ENCODE measurements around the gene PRPF19.
A peak's percentile ranks its signal among the peaks of the same experiment; 100 is the strongest.

PRPF19 gene

DNA sequence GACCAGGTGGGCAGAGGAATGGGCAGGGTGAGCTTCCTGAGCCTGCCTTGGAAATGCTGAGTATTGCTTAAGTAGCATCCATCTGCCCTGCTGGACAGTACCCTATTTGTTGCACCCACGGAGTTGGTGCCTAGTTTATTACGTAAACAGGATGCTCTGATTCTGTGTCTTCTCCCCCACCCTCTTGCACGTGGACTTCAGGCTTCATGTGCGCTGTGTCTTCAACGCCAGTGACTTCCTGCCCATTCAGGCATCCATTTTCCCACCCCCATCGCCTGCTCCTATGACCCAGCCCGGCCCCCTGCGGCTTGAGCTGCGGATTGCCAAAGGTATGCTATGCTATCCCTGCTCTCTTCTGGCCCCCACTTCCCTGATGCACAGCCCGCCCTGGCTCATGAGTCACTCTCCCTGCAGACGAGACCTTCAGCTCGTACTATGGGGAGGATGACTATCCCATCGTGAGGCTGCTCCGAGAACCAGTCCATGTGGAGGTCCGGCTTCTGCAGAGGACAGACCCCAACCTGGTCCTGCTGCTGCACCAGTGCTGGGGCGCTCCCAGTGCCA is 33.3 kb downstream of the PRPF19 start:
- DNase-seq (ENCODE audit: low read depth): peak; percentile 29

DNA sequence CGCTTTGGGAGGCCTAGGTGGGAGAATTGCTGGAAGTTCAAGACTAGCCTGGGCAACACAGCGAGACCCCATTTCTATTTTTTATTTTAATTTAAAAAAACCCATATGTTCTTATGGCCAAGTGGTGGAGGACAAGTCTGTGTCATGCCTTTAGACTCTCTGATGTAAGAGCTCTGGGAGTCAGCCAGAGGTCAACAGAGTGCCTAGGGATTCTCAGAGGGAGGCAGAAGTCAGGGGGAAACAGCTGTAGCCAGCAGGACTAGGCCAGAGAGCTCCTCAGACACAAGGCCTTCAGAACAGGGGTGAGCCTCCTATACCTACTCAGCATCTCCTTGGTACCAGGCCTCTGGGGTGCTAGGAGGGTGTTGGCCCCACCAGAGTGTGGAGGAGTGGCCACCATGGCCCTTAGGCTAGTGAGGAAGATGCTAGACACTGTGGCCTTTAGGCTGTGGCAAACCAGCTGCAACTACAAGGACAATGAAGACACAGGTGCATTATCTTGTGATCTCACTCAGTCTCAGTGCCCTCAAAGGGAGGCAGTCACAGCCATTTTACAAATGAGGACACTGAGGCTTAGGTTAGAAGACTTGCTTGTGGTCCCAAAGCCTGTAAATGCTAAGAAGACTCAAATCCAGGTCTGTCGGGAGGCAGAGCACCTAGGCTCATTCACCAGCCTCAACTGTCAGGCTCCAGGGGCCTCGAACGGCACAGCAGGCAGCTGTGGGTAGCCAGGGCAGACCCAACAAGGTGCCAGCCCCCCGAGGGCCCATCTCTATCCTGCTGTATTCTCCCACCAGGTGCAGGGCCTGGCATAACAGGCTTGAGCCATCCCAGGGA is 34.0 kb downstream of the PRPF19 start:
- peak; percentile 85 for DNase-seq (ENCODE audit: low read depth)

DNA sequence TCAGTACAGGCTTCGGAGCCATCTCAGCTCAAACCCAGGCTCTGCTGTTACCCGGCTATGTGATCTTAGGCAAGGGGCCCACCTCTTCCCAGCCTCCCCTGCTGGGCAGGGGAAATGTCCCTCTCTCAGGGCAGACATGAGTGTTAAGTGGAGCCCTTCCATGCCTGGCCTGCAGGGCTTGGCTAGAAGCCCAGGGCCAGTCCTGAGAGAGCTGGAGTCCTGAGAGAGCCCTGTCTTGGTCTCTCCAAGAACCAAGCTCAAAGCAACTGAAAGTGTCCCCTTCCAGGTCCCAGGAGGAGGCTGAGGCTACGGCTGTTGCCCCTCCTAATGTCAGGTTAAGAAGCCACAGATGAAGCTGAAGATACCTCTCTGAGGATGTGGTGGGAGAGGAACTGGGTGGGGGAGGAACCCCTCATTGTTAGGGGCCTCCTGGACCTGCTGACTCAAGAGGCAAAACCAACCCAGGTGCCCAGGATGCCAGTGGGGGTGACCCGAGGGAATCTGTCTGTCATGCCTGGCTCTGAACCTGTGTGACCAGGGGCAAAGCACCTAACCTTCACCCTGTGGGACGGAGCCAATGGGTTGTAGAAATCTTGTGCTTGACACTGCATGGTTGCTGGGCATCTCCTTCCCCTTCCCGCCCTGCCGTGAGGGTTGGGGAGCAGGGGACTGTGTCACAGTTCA is 34.9 kb downstream of the PRPF19 start:
- DNase-seq (ENCODE audit: low read depth): peak; percentile 22

DNA sequence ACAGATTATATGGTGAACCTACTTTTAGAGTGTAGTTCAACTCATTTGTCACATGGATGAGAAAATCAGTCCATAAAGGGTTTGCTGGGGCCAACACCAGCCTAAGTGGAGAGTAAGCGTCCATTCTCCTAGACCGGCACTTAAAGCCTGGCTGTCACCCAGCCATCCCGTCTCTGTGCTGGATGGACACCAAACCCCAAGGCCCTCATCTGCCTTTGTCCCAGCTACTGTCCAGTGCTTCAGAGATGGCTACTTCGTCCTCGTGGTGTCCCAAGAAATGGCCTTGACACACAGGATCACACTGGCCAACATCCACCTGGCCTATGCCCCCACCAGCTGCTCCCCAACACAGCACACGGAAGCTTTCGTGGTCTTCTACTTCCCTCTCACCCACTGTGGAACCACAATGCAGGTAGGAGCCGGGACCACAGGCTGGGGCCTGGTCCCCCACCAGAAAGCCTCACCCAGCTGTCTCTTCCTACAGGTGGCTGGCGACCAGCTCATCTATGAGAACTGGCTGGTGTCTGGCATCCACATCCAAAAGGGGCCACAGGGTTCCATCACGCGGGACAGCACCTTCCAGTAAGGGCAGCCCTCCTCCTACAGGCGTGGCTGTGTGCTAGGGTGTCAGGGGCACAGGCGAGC is 35.5 kb downstream of the PRPF19 start:
- DNase-seq (ENCODE audit: low read depth): no peak

DNA sequence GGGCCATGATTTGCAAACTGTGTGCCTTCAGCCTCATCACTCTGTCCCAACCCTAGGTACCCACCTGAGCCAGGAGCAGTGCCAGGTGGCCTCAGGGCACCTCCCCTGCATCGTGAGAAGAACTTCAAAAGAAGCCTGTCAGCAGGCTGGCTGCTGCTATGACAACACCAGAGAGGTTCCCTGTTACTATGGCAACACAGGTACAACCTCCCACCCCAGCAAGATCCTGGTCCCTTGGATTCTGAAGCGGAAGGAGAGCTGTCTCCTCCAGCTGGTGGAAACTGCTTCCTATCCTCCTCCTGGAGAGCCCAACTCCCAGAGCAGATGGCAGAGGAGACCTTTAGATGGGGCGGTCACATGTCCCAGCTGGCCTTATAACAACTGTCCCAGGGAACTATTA is 36.1 kb downstream of the PRPF19 start:
- DNase-seq (ENCODE audit: low read depth): no peak

DNA sequence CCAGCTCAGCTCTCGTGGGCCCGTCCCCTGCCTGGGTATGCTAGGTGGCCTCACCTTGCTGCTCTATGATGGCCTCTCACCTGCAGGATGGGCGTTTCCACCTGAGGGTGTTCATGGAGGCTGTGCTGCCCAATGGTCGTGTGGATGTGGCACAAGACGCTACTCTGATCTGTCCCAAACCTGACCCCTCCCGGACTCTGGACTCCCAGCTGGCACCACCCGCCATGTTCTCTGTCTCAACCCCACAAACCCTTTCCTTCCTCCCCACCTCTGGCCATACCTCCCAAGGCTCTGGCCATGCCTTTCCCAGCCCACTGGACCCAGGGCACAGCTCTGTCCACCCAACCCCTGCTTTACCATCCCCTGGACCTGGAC is 36.9 kb downstream of the PRPF19 start:
- no peak for DNase-seq (ENCODE audit: low read depth)

DNA sequence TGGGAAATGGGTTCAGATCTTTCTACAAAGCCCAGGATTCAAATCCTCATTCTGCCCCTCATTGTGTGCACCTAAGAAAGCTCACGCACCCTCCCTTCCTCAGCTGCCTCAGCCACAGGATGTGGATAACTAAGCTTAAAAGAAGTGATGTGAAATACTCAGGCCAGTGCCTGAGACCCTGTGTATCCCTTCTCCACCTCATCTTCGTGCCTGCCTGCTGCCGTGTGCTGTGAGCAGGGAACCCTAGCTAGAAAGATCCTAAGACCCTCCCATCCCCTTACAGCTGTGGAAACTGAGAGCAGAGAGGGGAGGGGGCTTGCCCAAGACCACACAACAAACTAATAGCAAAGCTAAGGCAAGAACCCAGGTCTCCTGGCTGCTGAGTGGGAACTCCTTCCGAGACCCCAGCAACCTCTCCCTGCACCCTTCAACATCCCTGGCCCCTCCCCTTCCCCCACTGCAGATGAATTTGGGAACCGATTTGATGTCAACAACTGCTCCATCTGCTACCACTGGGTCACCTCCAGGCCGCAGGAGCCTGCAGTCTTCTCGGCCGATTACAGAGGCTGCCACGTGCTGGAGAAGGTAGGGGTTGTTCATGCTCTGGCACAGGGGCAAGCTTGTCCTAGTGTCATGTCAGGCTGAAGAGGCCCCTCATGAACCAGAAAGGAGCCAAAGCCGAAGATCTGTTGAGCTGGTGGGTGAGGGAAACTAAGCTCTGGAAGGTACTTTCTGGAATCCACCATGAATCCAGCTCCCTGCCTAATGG is 37.5 kb downstream of the PRPF19 start:
- DNase-seq (ENCODE audit: low read depth): no peak

DNA sequence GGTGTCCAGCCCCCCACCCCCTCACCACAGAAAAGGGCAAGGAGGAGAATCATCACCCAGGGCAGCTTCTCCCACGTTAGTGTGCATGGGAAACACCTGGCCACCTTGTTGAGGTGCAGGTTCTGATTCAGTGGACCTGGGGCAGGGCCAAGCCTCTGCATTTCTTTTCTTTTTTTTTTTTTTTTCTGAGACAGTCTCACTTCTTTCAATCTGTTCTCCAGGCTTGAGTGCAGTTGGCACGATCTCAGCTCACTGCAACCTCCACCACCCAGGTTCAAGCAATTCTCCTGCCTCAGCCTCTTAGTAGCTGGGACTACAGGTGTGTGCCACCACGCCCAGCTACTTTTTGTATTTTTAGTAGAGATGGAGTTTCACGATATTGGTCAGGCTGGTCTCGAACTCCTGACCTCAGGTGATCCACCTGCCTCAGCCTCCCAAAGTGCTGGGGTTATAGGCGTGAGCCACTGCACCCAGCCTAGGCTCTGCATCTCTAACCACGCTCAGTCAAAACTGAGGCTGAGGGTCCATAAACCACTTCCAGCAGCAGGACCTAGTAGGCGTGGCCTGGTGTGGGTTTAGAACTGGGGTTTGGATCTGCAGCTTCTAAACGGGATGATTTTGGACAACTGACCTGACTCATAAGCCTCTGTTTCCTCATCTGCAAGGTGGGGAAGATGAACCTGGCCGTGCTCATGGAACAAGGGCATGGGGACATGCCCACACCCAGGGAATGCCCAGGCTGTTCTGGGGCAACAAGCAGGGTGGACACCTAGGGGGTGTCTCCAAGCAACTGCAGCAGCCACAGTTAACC is 38.3 kb downstream of the PRPF19 start:
- no peak for DNase-seq (ENCODE audit: low read depth)

DNA sequence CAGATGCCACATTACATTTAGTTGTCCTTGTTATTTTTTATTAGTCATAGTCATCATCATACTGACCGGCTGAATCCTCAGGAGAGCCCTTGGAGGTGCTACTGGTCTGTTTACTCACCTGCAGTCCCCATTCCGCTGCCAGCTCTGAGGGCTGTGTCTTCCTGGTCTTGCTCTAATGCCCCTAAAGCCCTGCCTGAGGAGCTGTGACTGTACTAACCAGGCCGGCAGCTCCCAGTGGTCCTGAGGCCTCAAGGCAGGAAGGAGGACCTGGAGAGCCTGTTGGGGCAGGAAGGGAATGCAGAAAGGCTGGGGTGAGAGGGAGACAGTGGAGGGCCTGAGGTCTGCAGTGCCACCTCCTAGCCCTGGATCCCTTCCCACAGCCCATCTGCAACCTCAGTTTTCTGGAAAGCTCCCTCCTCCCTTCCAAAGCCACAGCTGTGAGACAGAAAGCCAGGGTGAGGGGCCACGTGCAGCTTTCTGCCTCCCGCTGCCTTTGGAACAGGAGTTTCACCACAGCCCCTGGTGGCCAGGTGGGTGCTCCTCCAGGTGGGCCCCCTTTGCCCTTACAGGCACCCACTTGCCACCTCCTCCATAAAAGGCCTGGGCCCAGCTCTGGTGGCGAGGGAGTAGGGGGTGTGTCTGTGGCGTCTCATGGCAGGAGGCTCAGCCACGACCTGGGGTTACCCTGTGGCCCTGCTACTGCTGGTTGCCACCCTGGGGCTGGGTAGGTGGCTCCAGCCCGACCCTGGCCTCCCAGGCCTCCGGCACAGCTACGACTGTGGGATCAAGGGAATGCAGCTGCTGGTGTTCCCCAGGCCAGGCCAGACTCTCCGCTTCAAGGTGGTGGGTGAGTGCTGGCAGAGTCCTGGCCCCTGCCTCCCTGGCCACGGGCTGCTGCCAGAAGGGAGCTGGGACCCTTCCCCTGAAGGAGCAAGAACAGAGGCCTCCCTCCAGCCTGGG is 39.2 kb downstream of the PRPF19 start, which contains the start of gene ZP1:
Gene ZP1 (plus strand): TSS at position 632 of the 960 bp plus-strand sequence. CDS start 20 bp downstream, at position 652.
- DNase-seq (ENCODE audit: low read depth): no peak

DNA sequence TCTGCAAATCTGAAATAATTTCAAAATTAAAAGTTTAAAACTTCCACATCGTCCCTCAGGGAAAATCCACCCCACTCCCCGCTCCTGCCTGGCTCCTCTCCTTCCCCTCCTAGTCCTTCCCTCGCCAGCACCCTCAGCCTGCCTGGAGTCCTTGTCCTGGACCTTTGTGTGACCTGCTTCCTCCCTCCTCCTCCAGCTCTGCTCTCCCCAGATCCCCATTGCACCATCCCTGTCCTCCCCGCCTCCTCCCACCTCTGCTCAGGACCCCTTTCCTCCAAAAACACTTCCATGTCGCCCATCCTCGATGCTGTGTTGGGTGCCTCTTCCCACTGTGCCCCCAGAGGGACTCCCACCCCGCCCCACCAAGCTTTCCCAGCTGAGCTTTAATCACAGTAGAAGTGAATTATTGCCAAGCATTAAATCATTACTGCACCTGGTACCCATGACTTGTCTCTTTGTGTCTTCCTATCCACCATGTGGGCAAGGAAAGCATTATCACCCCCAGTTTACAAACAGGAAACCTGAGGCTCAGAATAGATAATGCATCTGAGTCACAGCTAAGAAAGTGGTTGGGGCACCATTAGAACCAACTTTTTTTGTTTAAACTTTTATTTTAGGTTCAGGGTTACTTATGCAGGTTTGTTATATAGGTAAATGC is 41.4 kb downstream of the PRPF19 start:
- no peak for DNase-seq (ENCODE audit: low read depth)

DNA sequence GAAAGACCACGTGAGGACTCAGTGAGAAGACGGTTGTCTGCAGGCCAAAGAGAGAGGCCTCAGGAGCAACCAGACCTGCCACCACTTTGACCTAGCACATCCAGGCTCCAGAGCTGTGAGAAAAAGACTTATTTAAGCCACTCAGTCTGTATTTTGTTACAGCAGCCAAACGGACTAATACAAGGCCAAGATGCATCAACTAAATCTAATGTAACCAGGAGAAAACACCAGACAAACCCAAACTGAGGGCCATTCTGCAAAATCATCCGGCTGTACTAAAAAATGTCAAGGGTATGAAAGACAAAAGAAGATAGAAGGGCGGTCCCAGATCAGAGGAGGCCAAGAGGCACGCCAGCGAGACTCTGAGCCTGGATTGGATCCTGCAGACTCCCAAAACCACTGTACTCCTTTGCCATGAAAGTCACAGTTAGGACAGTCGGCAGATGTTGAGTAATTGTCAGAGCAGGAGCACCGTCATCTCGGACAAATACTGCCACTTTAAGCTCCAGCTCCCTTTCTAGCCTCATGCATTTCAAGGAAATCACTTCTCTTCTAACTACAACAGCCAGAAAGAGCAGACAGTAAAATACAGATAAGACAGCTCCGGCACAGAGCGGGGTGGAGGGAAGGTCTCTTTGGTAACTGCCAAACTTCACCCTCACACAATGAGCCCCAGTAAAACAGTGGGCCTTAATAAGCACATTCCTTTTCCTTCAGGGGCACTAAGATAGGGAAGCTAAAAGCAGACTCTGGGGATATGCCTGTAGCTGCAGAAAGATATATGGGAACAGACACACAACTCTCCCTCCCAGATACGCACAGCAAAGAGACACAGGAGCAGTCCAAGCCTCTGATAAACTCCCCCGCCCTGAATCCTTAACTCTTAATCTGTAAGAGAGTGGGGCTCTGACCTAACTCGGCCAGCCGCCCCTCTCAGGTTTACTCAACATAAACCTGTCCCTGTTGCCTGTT is 42.5 kb downstream of the PRPF19 start:
- DNase-seq (ENCODE audit: low read depth): no peak

DNA sequence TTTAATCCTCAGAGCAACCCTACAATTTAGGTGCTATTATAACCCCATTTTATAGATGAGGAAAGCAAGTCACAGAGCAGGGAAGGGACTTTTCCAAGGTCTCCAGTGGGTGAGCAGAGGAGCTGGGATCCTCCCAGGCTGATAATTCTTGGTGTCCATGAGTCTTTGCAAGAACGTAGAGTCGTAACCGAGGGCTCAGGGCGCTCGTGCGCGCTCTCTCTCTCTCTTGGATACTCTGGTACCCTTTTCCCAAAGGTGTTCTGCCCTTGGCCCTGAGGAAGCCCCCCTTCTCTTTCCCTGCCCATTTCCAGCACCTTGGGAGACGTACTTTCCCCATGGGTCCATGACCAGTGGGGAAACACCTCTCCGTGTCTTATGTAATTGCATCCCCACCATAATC is 44.2 kb downstream of the PRPF19 start:
- DNase-seq (ENCODE audit: low read depth): no peak

DNA sequence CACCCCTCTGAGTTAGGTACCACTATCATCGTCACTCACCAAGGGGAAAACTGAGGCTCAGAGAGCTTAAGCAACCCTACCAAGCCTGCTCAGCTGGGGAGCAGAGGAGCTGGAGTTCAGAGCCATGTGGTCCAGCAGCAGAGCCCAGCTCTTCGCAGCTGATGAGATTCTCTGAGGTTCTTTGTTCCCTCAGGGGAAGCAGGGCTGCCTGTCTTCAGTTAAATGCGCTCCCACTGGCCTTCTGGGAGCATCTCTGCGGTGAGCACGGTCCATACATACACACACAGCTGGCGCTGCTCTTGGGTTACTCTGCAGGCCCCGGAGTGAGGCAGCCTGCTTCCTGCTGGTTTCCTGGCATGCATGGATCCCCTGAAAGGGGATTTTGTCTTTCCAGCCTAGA is 45.4 kb downstream of the PRPF19 start:
- no peak for DNase-seq (ENCODE audit: low read depth)

DNA sequence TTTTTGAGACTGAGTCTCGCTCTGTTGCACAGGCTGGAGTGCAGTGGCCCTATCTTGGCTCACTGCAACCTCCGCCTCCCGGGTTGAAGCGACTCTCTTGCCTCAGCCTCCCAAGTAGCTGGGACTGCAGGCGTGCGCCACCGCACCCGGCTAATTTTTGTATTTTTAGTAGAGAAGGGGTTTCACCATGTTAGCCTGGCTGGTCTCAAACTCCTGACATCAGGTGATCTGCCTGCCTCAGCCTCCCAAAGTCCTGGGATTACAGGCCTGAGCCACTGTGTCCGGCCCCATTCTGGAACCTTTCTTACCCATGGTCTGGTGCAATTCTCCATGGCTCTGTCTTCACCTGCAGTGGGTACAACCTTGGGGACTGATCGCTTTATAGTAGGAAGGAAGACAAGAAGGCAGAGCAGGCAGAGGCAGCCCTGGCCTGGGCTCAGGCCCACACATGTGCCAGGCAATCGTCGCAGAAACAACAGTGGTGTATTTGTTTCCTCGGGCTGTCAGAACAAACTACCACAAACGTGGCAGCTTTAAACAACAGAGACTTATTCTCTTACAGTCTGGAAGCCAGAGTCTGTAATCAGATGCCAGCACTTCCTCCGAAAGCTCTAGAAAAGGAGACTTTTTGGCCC is 46.7 kb downstream of the PRPF19 start:
- DNase-seq (ENCODE audit: low read depth): no peak

DNA sequence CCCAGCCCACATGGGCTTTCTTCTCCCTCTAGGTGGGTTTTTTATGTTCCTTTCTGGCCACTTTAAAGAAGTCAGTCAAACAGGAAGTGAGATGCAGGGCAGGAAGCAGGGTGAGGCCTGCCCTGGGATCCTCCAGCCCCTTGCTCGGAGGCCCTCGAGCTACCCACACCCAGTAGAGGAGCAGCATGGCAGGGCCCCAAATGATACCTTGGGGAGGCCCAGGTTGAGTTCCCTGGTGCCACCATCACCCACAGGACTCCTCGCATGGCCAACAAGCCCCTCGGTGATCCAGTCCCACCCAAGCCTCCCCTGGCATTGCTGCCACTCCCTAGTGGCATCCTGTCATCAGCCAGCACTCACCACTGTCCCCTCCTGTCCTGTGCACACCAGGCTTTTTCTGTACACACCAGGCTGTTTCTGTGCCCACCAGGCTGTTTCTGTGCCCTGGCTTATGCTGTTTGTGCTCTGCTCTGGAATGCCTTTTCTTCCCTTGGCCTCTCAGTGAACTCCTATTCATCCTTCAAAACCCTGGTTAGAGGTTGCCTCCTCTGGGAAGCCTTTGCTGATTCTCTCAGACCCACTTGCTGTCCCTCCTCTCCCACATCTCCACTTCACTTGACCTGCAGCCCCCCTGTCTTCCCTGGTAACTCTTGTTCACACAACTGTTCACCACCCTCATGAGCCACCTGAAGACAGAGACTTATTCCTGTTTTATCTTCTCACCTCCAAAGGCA is 47.5 kb downstream of the PRPF19 start:
- DNase-seq (ENCODE audit: low read depth): no peak

DNA sequence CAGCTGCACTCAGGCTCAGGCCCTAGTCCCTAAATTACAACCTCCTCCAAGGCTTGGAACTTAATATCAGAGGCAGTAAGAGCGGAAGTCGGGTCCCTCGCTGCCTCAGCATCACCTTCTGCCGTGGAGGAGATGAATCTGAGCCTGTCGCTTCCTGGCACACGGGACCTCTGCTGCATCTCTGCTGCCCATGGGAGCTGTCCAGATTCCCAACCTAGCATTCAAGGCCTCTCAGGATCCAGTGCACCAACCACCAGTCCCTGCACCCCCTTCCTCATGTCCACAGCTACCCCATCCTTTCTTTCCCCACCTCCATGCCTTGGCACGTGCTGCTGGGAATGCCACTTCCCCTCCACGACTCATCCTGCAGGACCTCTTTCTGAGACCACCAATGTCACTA is 48.1 kb downstream of the PRPF19 start:
- DNase-seq (ENCODE audit: low read depth): no peak
